SU-DHL-6 (cell line): ENCODE measurements around the gene GRIK4.

Experiments
- H2AFZ ChIP-seq: fragments of 200-600 bp; sonication (generic); 2 replicates; pipeline ENCODE4 v1.6.1; 2014; ENCODE audit warnings: low read depth, mild to moderate bottlenecking, moderate library complexity, mixed read lengths, antibody characterized with exemption, low read length; ENCODE audit not compliant: severe bottlenecking
- H3F3A ChIP-seq: fragments of 200-600 bp; shearing (Covaris generic); 2 replicates; pipeline ENCODE4 v1.6.0; 2016; ENCODE audit warnings: antibody characterized with exemption, mild to moderate bottlenecking; ENCODE audit not compliant: insufficient read depth
- H3K27ac ChIP-seq: fragments of 200-600 bp; sonication (generic); 2 replicates; pipeline ENCODE4 v1.5.1; 2016; ENCODE audit warnings: low read depth, mild to moderate bottlenecking, low read length, moderate library complexity, mixed read lengths
- H3K27me3 ChIP-seq: fragments of 200-600 bp; sonication (generic), shearing (Covaris generic); 2 replicates; pipeline ENCODE4 v1.6.0; 2014; ENCODE audit warnings: mild to moderate bottlenecking, low read length
- H3K36me3 ChIP-seq: fragments of 200-600 bp; sonication (generic); 2 replicates; pipeline ENCODE4 v1.6.1; 2014; ENCODE audit warnings: mild to moderate bottlenecking, low read length, mixed read lengths
- H3K4me2 ChIP-seq: fragments of 300-600, 200-600 bp; shearing (Covaris generic), sonication (generic); 2 replicates; pipeline ENCODE4 v1.6.0; 2014; ENCODE audit warnings: low read length, low read depth, mild to moderate bottlenecking; ENCODE audit not compliant: poor library complexity, severe bottlenecking
- H3K4me3 ChIP-seq: fragments of 200-600 bp; sonication (generic); 2 replicates; pipeline ENCODE4 v1.5.1; 2014; ENCODE audit warnings: antibody characterized with exemption, low read length, mild to moderate bottlenecking, mixed read lengths; ENCODE audit not compliant: insufficient read depth, poor library complexity, severe bottlenecking
- H3K79me2 ChIP-seq: fragments of 200-600 bp; sonication (generic); 2 replicates; pipeline ENCODE4 v1.6.1; 2014; ENCODE audit warnings: mild to moderate bottlenecking, low read length, moderate library complexity; ENCODE audit not compliant: insufficient read depth
- H3K9ac ChIP-seq: fragments of 200-600 bp; sonication (generic); 2 replicates; pipeline ENCODE4 v1.7.0; 2014; ENCODE audit warnings: mild to moderate bottlenecking, low read length
- H3K9me2 ChIP-seq: fragments of 200-600 bp; sonication (generic); replicated peaks from 2 replicates; pipeline ENCODE4 v1.6.1; 2014; ENCODE audit warnings: low read length; ENCODE audit not compliant: insufficient read depth
- H3K9me3 ChIP-seq: fragments of 200-600 bp; sonication (generic); 2 replicates; pipeline ENCODE4 v1.6.1; 2014; ENCODE audit warnings: low read length, mixed read lengths; ENCODE audit not compliant: insufficient read depth
- H4K20me1 ChIP-seq: fragments of 200-600 bp; sonication (generic); 2 replicates; pipeline ENCODE4 v1.6.1; 2014; ENCODE audit warnings: low read depth, mild to moderate bottlenecking, antibody characterized with exemption, low read length, moderate library complexity, mixed read lengths
- CTCF ChIP-seq: fragments of 200-600 bp; sonication (generic); IDR thresholded peaks from one replicate; pipeline ENCODE4 v1.5.1; 2017; ENCODE audit warnings: antibody characterized with exemption, mild to moderate bottlenecking, low read length, moderate library complexity; ENCODE audit not compliant: insufficient read depth, poor library complexity, severe bottlenecking
- EZH2phosphoT487 ChIP-seq: fragments of 200-600 bp; sonication (generic), shearing (Covaris generic); conservative IDR thresholded peaks from 2 replicates; pipeline ENCODE4 v1.6.1; 2018; ENCODE audit warnings: mild to moderate bottlenecking, antibody characterized with exemption, low read length, moderate library complexity, mixed read lengths

GRIK4 gene

GRCh38 chr11:120863359-120863758 is 351.8 kb downstream of the GRIK4 start:
- H4K20me1 ChIP-seq: no peaks in the 10 kb centered on the region
- H3K4me2 ChIP-seq: no peak overlapping the region
- H3K9me2 ChIP-seq: no peaks in the 10 kb centered on the region
- H3F3A ChIP-seq: no peaks in the 10 kb centered on the region
- H3K27me3 ChIP-seq: no peaks in the 10 kb centered on the region
- no peaks in the 10 kb centered on the region for H3K9me3 ChIP-seq
- H3K9ac ChIP-seq: no peak overlapping the region
- H3K4me3 ChIP-seq: no peak overlapping the region
- no peaks in the 10 kb centered on the region for H3K36me3 ChIP-seq
- no peak overlapping the region for H3K27ac ChIP-seq
- TF ChIP-seq CTCF (no peak), EZH2phosphoT487 (no peak)
- no peak overlapping the region for H2AFZ ChIP-seq
- H3K79me2 ChIP-seq: no peaks in the 10 kb centered on the region

GRCh38 chr11:120867024-120867423 is 355.5 kb downstream of the GRIK4 start:
- Histone ChIP-seq H3K9me2 (no peaks in the 10 kb centered on the region), H3F3A (no peaks in the 10 kb centered on the region), H3K4me2 (no peak overlapping the region), H4K20me1 (no peaks in the 10 kb centered on the region), H3K79me2 (no peaks in the 10 kb centered on the region), H2AFZ (no peak overlapping the region), H3K36me3 (no peaks in the 10 kb centered on the region), H3K4me3 (no peak overlapping the region), H3K27ac (no peak overlapping the region), H3K9me3 (no peaks in the 10 kb centered on the region), H3K27me3 (no peaks in the 10 kb centered on the region), H3K9ac (no peak overlapping the region)
- no peak for TF ChIP-seq CTCF
- no peak for TF ChIP-seq EZH2phosphoT487

- H2AFZ ChIP-seq: no peak overlapping the region
- H3K9ac ChIP-seq: no peak overlapping the region
- no peak overlapping the region for H3K4me2 ChIP-seq
- no peaks in the 10 kb centered on the region for H3K79me2 ChIP-seq
- H3K36me3 ChIP-seq: no peaks in the 10 kb centered on the region
- H3K9me3 ChIP-seq: no peaks in the 10 kb centered on the region
- no peaks in the 10 kb centered on the region for H3K9me2 ChIP-seq
- no peak overlapping the region for H3K4me3 ChIP-seq
- H4K20me1 ChIP-seq: no peaks in the 10 kb centered on the region
- no peaks in the 10 kb centered on the region for H3F3A ChIP-seq
- TF ChIP-seq EZH2phosphoT487 (no peak), CTCF (no peak)
- H3K27ac ChIP-seq: no peak overlapping the region
- H3K27me3 ChIP-seq: no peaks in the 10 kb centered on the region
Measured at GRCh38 chr11:120867531-120867930, 356.0 kb downstream of the GRIK4 start.
